ENCODE data around the gene CCDC91.
"Not testable (repeated sequence)": the region's sequence is repeated elsewhere in the genome, so short reads cannot be mapped to it uniquely, and the experiment has no call there.

GRCh38 chr12:28479097-28479496 is 288.8 kb downstream of the CCDC91 start:
- TF ChIP-seq CTCF, POLR2A (IDR thresholded peaks at IDR 0.05): not testable (repeated sequence)
